A549 (cell line): ENCODE data around the gene SUCNR1. TPM values are rescaled to one million over a fixed set of nuclear protein-coding genes. Genes with fewer than 3 reads are reported as not detected.
"Not testable (repeated sequence)": the region's sequence is repeated elsewhere in the genome, so short reads cannot be mapped to it uniquely, and the experiment has no call there.

ENCODE experiments used
- ATAC-seq, 2 experiments: fragments of 200-7000 bp in 1 of 2; fragments of >200 bp in 1 of 2; cut with Nextera tagmentation in 1 of 2; cut with Tn5 transposase in 1 of 2; 3 replicates each; pipeline versions ENCODE4 v1.8.0 to v1.9.1; 2018 to 2020; ENCODE audit warnings: mild to moderate bottlenecking in 1 of 2, moderate library complexity in 1 of 2
- CTCF ChIA-PET: fragments of 300-600 bp; sonication (Branson Sonifier 250); formaldehyde crosslinking; extraction: SDS; loops from one replicate; lab custom pipeline; 2021; ENCODE audit warnings: antibody characterized with exemption, inconsistent platforms; lab: Yijun Ruan, JAX
- POLR2A ChIA-PET: fragments of 350-600 bp; formaldehyde crosslinking; extraction: SDS; loops from one replicate; lab custom pipeline; 2021; ENCODE audit warnings: antibody characterized with exemption, inconsistent platforms; lab: Yijun Ruan, JAX
- DNase-seq, 2 experiments: peaks; one replicate each; pipeline versions ENCODE4 v3.0.0 to v3.0.0-alpha.2; 2011 to 2016; ENCODE audit warnings: low read depth in 1 of 2, low spot score in 1 of 2
- FAIRE-seq: peaks from 2 replicates; lab custom pipeline; 2011; peaks lifted over from hg19 to GRCh38; lab: Jason Lieb, UNC
- H3K27ac ChIP-seq, 2 experiments: fragments of >200 bp; sonication (Bioruptor Twin); formaldehyde crosslinking; 3 replicates each; pipeline ENCODE4 v1.5.1; 2016 to 2017
- H3K4me1 ChIP-seq: fragments of >200 bp; sonication (Bioruptor Twin); formaldehyde crosslinking; 3 replicates; pipeline ENCODE4 v1.6.1; 2016
- H3K4me2 ChIP-seq: fragments of >200 bp; sonication (Bioruptor Twin); formaldehyde crosslinking; 3 replicates; pipeline ENCODE4 v1.6.1; 2016
- H3K4me3 ChIP-seq: fragments of >200 bp; sonication (Bioruptor Twin); formaldehyde crosslinking; 3 replicates; pipeline ENCODE4 v1.5.1; 2016
- H3K9me3 ChIP-seq: fragments of >200 bp; sonication (Bioruptor Twin); formaldehyde crosslinking; 3 replicates; pipeline ENCODE4 v1.6.1; 2016
- BHLHE40 ChIP-seq: IDR thresholded peaks from 2 replicates; pipeline ENCODE4 v1.6.1; 2012; ENCODE audit warnings: low read depth, low read length, inconsistent platforms
- CBX8 ChIP-seq: fragments of 200-600 bp; sonication (generic); IDR thresholded peaks from 2 replicates; pipeline ENCODE4 v1.6.1; 2016
- CHD2 ChIP-seq: fragments of 150-350 bp; IDR thresholded peaks from 2 replicates; pipeline ENCODE4 v1.6.1; 2014; ENCODE audit warnings: low read length; ENCODE audit not compliant: partially characterized antibody
- EHF ChIP-seq: fragments of 250-450 bp; sonication (Bioruptor Pico); IDR thresholded peaks from 2 replicates; pipeline ENCODE4 v1.5.0; 2020; ENCODE audit warnings: mild to moderate bottlenecking
- ELK1 ChIP-seq: fragments of 150-350 bp; IDR thresholded peaks from 2 replicates; pipeline ENCODE4 v1.6.1; 2014; ENCODE audit warnings: low read depth, mild to moderate bottlenecking, low read length
- EP300 ChIP-seq, 2 experiments: fragments of >200 bp; sonication (Bioruptor Twin); formaldehyde crosslinking; IDR thresholded peaks; 2 replicates in 1 of 2; 3 replicates in 1 of 2; pipeline ENCODE4 v1.6.1; 2016 to 2017
- FOSL2 ChIP-seq, 2 experiments: fragments of 450-650 bp in 1 of 2; fragments of >200 bp in 1 of 2; sonication (Bioruptor Twin) in 1 of 2; formaldehyde crosslinking; IDR thresholded peaks; 2 replicates each; pipeline versions ENCODE4 v1.5.0 to v1.6.1; 2016 to 2020; ENCODE audit warnings: mild to moderate bottlenecking in 1 of 2, moderate library complexity in 1 of 2
- FOXS1 ChIP-seq: fragments of 250-450 bp; sonication (Bioruptor Pico); IDR thresholded peaks from 2 replicates; pipeline ENCODE4 v1.5.0; 2020; ENCODE audit warnings: mild to moderate bottlenecking, moderate library complexity
- HEYL ChIP-seq: fragments of 250-450 bp; sonication (Bioruptor Pico); IDR thresholded peaks from 2 replicates; pipeline ENCODE4 v1.8.0; 2021; ENCODE audit warnings: mild to moderate bottlenecking, moderate library complexity
- HOXB13 ChIP-seq: fragments of 250-450 bp; sonication (Bioruptor Pico); IDR thresholded peaks from 2 replicates; pipeline ENCODE4 v1.5.0; 2020; ENCODE audit warnings: low read depth, mild to moderate bottlenecking, moderate library complexity
- HOXB5 ChIP-seq: fragments of 250-450 bp; sonication (Bioruptor Pico); IDR thresholded peaks from 2 replicates; pipeline ENCODE4 v1.5.0; 2020; ENCODE audit warnings: mild to moderate bottlenecking, moderate library complexity
- KDM1A ChIP-seq: fragments of 200-600 bp; sonication (generic); IDR thresholded peaks from 2 replicates; pipeline ENCODE4 v1.6.1; 2016; ENCODE audit warnings: low read depth, mild to moderate bottlenecking
- NR3C1 ChIP-seq: fragments of >200 bp; sonication (Bioruptor Twin); formaldehyde crosslinking; IDR thresholded peaks from 3 replicates; pipeline ENCODE4 v1.6.1; 2017
- PHF8 ChIP-seq: fragments of 200-600 bp; sonication (generic); IDR thresholded peaks from 2 replicates; pipeline ENCODE4 v1.6.1; 2016; ENCODE audit warnings: low read depth, mild to moderate bottlenecking, antibody characterized with exemption, moderate library complexity, borderline replicate concordance
- POLR2AphosphoS2 ChIP-seq: conservative IDR thresholded peaks from 2 replicates; pipeline ENCODE4 v1.6.1; 2012; ENCODE audit warnings: low read length, improper control_type of control experiment, inconsistent platforms
- RAD21 ChIP-seq, 2 experiments: fragments of >200 bp in 1 of 2; sonication (Bioruptor Twin) in 1 of 2; formaldehyde crosslinking in 1 of 2; IDR thresholded peaks in 1 of 2; conservative IDR thresholded peaks in 1 of 2; 2 replicates in 1 of 2; 3 replicates in 1 of 2; pipeline ENCODE4 v1.6.1; 2012 to 2018; ENCODE audit warnings: inconsistent platforms in 1 of 2
- RARB ChIP-seq: fragments of 250-450 bp; sonication (Bioruptor Pico); IDR thresholded peaks from 2 replicates; pipeline ENCODE4 v1.8.0; 2021; ENCODE audit warnings: mild to moderate bottlenecking, moderate library complexity
- SREBF2 ChIP-seq: fragments of 450-650 bp; IDR thresholded peaks from 2 replicates; pipeline ENCODE4 v1.6.1; 2014; ENCODE audit warnings: mild to moderate bottlenecking, moderate library complexity
- TFCP2L1 ChIP-seq: fragments of 250-450 bp; sonication (Bioruptor Pico); IDR thresholded peaks from 2 replicates; pipeline ENCODE4 v1.5.0; 2021; ENCODE audit warnings: mild to moderate bottlenecking
- ZC3H11A ChIP-seq: fragments of 450-650 bp; IDR thresholded peaks from 2 replicates; pipeline ENCODE4 v1.6.1; 2014; ENCODE audit warnings: antibody characterized with exemption, mild to moderate bottlenecking
- ZSCAN20 ChIP-seq: fragments of 250-450 bp; sonication (Bioruptor Pico); IDR thresholded peaks from 2 replicates; pipeline ENCODE4 v1.8.0; 2022; ENCODE audit warnings: mild to moderate bottlenecking, moderate library complexity
- WGBS: methylation state at CpG from one replicate; pipeline ENCODE4 v1.1.6; 2017; ENCODE audit errors: missing lambda C conversion rate; 5-methylcytosine and 5-hydroxymethylcytosine counted together
- polyA plus RNA-seq, 4 experiments: library from polyadenylated mRNA; depleted of rRNA in 3 of 4; stranded (reverse); fragments of >200 nt; fragmentation: RNase III in 1 of 4; extraction: RNeasy Plus Mini Kit Qiagen cat#74134 plus additional on column Dnase treatment in 1 of 4; gene quantifications; 2 replicates in 3 of 4; 3 replicates in 1 of 4; pipeline ENCODE4 v1.2.3, GENCODE V29; 2011 to 2017
- TF ChIP-seq, protein P1 (sequence below): IDR thresholded peaks from 2 replicates; pipeline ENCODE4 v1.6.1; 2012; ENCODE audit warnings: low read depth, borderline replicate concordance
- TF ChIP-seq, protein P2 (sequence below): fragments of >200 bp; sonication (Bioruptor Twin); formaldehyde crosslinking; IDR thresholded peaks from 3 replicates; pipeline ENCODE4 v1.6.1; 2016

Gene SUCNR1
- polyA plus RNA-seq, 2 of the 4 experiments (the other 2 are of a cell fraction), result 0.27 to 1.4 TPM

DNA sequence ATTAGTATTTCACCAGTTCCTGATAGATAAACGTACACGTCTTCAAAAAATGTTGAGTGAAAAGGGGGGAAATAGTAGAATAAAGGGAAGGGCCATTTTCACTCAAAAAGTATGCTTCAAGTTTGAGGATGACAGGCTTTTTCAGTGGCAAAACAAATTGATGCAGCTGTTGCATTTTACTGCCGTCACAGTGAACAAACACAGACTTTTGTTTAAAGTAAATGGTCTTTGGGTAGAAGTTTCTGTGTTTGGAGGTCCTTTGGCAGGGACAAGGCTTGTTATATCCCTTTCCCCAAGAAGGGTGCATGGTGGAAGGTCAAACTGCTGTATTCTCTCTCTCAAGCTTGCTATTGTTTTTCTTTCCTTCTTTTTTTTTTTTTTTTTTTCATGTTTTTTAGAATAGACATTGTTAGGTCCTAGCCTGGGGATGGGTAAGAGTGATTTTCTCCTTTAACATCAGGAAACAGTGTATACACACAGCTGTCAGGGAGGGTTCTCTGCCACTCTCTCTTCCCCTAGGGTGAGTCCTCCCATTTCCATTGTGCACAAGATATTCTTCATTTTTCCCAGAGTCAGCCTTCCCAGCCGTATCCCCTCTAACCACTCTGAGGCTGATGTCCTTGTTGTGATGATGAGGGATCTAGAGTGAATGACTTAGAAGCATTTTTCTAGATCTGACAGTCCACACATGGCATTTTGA lies 6.6 kb upstream of the SUCNR1 start (continued):
- TF ChIP-seq, protein P1, sequence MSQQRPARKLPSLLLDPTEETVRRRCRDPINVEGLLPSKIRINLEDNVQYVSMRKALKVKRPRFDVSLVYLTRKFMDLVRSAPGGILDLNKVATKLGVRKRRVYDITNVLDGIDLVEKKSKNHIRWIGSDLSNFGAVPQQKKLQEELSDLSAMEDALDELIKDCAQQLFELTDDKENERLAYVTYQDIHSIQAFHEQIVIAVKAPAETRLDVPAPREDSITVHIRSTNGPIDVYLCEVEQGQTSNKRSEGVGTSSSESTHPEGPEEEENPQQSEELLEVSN, result no peak

DNA sequence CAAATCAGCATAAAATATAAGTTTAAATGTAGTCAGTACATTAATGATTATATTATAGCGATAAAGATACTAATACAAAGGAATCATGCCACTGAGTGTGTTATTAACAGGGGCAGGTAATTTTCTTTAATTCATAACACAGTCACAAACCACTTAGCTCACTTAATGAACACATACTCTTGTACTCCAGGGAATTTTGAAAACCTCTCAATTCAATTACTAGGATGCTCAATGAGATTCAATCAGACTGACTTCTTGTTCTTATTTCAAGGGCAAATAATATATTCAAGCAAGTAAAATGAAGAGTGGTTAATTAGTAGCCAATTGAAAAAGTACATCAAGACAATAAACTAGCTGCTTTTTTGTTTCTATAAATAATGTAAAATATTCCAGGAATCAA lies 5.8 kb upstream of the SUCNR1 start:
- no peak overlapping the region for H3K27ac ChIP-seq
- FAIRE-seq (peak; percentile 73), DNase-seq (no peak), ATAC-seq (no peak)
- TF ChIP-seq TFCP2L1 (no peak), PHF8 (no peak), RAD21 (conservative IDR thresholded peaks at IDR 0.05 in 1 of 2, IDR thresholded peaks at IDR 0.05 in 1 of 2) (no peak), FOSL2 (IDR thresholded peaks at IDR 0.05) (no peak), FOSL2 (CRISPR knock-in tag; IDR thresholded peaks at IDR 0.05) (no peak), HOXB13 (CRISPR knock-in tag) (no peak), EHF (no peak), CHD2 (no peak), NR3C1 (no peak)
- H3K4me3 ChIP-seq, result no peak overlapping the region
- H3K4me2 ChIP-seq, result no peak overlapping the region
- H3K4me1 ChIP-seq, result peaks cover 33% of the 10 kb centered on the region
- 71% methylated on average over 1 of the region's 1 CpG for WGBS
- CTCF ChIA-PET, result no interaction called here
- POLR2A ChIA-PET, result no interaction called here
- H3K9me3 ChIP-seq, result no peaks in the 10 kb centered on the region

DNA sequence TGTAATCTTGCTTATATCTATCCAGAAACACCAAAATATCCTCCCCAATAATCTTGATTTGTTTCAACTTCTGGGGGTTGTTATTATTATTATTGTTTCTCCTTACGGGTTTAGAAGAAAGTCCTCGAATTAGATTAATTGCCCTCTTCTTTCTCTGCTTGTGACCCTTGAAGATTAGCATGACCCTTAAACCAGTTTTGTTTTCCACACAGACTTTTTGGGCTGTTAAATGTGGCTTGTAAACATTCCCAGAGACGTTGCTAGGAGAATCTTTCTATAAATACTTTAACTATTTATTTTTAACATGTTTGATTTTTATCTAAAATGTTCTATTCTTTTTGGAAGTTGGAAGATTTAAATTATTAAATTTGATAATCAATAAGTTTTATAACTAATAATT lies 4.3 kb upstream of the SUCNR1 start:
- POLR2A ChIA-PET, result no interaction called here

GRCh38 chr3:151871639-151872468 lies 1.6 kb upstream of the SUCNR1 start:
- no peak; a peak in 1 of 6 replicates for ATAC-seq
- H3K4me1 ChIP-seq, result peaks cover 26% of the 10 kb centered on the region
- 0 out of 6 replicates have a peak overlapping the region, but pooled peaks of 1 of the 2 experiments have one; percentile 1 for H3K27ac ChIP-seq
- H3K4me2 ChIP-seq, result no peak overlapping the region
- TF ChIP-seq ZC3H11A (no peak), CBX8 (no peak), ZSCAN20 (CRISPR knock-in tag) (no peak), SREBF2 (no peak), ELK1 (no peak), FOXS1 (CRISPR knock-in tag) (no peak), HEYL (CRISPR knock-in tag) (no peak), KDM1A (no peak), HOXB5 (CRISPR knock-in tag) (no peak), BHLHE40 (no peak)
- TF ChIP-seq, protein P2, sequence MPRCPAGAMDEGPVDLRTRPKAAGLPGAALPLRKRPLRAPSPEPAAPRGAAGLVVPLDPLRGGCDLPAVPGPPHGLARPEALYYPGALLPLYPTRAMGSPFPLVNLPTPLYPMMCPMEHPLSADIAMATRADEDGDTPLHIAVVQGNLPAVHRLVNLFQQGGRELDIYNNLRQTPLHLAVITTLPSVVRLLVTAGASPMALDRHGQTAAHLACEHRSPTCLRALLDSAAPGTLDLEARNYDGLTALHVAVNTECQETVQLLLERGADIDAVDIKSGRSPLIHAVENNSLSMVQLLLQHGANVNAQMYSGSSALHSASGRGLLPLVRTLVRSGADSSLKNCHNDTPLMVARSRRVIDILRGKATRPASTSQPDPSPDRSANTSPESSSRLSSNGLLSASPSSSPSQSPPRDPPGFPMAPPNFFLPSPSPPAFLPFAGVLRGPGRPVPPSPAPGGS, result no peak
- TF ChIP-seq, all 56 proteins: peak for 0
- no peak overlapping the region for H3K4me3 ChIP-seq
- POLR2A ChIA-PET, result no interaction called here
- FAIRE-seq (no peak), DNase-seq (no peak)
- H3K9me3 ChIP-seq, result no peaks in the 10 kb centered on the region
- 87% methylated on average over 8 of the region's 8 CpGs for WGBS
- CTCF ChIA-PET, result no interaction called here

More for the DNA sequence above, 4.3 kb upstream of the SUCNR1 start:
- ATAC-seq, result no peak
- no peak overlapping the region for H3K4me2 ChIP-seq
- no peak overlapping the region for H3K4me3 ChIP-seq
- CTCF ChIA-PET, result no interaction called here
- TF ChIP-seq POLR2AphosphoS2 (no peak), PHF8 (no peak), EP300 (IDR thresholded peaks at IDR 0.05) (no peak), RARB (CRISPR knock-in tag) (no peak)
- TF ChIP-seq, all 56 proteins: peak for 0
- Histone ChIP-seq H3K27ac (no peak overlapping the region), H3K9me3 (no peaks in the 10 kb centered on the region), H3K4me1 (peaks cover 23% of the 10 kb centered on the region)
- WGBS, result 50% methylated on average over 3 of the region's 3 CpGs
- DNase-seq (no peak), FAIRE-seq (no peak)

DNA sequence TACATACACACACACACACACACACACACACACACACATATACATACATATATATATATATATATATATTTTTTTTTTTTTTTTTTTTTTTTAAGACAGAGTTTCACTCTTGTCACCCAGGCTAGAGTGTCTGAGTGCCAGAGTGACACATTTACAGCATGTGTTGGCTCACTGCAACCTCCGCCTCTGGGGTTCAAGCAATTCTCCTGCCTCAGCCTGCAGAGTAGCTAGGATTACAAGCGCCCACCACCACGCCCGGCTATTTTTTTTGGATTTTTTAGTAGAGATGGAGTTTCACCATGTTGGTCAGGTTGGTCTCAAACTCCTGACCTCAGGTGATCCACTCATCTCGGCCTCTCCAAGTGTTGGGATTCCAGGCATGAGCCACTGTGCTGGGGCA lies 636 bp downstream of the SUCNR1 start:
- H3K9me3 ChIP-seq, ATAC-seq, POLR2A ChIA-PET, DNase-seq, CTCF ChIA-PET, FAIRE-seq, H3K4me3 ChIP-seq, H3K27ac ChIP-seq, H3K4me2 ChIP-seq: not testable (repeated sequence)
- 96% methylated on average over 5 of the region's 5 CpGs for WGBS
- peaks cover 17% of the 10 kb centered on the region; the same call in 2 of the 3 replicates for H3K4me1 ChIP-seq
